T-helper 1 cell treated with Interleukin-12 subunit alpha and Interleukin-12 subunit beta and Interleukin-4 antibody, amounts not matched to agents 30 ng/mL and 1 ng/mL, for 36 hours (primary cell): Measurements from ENCODE around the gene UCP2. TPM values are rescaled to one million over a fixed set of nuclear protein-coding genes. Genes with fewer than 3 reads are reported as not detected.
"Not testable (repeated sequence)": the region's sequence is repeated elsewhere in the genome, so short reads cannot be mapped to it uniquely, and the experiment has no call there.

ENCODE experiments used
- intact Hi-C: fragments of 100-400 bp; cut with micrococcal nuclease; formaldehyde crosslinking; loops from one replicate; pipeline ENCODE4 v1.15.1; 2024
- total RNA-seq: library from RNA; stranded (reverse); gene quantifications from 2 replicates; pipeline ENCODE4 v1.2.3, GENCODE V29; 2022

UCP2 gene
- total RNA-seq, 1 donor from 2014 or later: 494 TPM

DNA sequence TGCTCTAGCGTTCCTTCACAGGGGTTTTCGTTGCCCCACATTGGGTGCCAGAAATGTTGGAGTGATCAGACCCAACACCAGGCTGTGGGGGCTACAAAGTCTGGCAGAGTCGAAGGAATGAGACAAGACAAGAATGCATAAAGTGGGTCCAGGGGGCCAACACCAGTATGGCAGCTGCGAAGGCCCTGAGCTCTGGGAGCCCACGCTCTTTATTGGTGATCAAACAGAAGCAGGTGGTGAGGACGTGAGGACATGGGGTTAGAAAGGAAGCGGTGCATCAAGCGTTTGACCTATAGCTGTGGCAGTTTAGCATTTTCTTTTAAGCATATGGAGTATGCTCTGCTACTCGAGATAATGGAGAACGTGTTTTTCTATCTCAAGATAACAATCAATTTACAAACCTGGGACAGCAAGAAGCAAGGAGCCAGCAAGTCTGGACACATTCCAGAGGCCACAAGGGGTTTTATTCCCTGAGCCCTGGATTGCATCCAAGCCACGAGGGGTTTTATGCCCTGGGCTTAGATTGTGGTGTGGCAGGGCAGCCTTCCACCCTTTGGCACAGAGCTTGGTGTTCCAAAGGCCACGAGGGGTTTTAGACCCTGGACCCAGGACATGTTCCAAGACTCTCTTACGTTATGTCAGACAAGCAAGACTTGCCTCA, 35.7 kb downstream of the UCP2 start:
- intact Hi-C loops: no loop called here

DNA sequence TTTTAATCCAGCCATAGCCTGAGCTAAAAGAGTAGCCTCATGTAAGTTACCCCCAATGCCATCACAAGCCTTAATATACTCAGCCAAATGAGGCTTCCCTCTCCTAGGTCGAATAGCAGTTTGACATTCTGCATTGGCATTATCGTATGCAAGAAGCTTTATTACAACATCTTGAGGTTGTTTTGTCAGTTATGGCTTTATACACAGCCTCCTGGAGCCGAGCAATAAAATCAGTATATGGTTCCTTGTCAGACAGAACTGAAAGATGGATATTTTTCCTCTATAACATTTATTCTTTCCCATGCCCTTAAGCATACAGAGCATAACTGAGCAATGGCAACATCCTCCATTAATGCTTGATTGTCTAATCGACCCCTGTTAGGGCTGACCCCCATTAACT, 37.2 kb downstream of the UCP2 start:
- intact Hi-C loops: no loop called here

DNA sequence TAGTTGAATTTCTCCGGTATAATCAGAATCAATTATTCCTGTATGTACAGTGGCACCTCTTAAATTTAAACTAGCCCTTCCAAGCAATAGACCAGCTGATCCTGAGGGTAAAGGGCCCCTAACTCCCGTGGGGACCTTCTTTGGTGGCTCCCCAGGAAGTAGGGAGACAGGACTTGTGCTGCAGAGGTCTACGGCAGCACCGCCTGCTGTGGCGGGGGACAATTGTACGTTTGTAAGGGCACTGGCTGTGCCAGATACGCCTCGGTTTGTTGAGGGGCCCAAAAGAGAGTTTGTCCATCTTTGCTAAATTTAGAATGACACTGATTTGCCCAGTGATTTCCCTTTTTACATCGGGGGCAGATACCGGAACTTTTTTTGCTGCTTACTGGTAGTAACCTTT, 37.7 kb downstream of the UCP2 start:
- intact Hi-C loops: no loop called here

DNA sequence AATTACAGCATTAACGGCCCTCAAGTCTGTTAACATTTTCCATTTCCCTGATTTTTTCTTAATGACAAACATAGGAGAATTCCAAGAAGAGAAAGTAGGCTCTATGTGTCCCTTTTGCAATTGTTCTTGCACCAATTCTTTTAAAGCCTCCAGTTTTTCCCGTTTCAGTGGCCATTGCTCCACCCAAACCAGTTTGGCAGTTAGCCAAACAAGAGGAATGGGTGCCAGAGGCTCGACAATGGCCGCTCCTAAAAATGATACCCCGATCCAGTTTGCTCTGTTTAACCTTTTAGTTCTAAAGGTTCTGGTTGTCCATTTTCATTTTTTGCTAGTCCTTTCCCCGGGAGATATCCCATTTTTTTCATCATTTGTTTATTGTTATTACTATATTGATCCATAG, 38.6 kb downstream of the UCP2 start:
- intact Hi-C loops: no loop called here

DNA sequence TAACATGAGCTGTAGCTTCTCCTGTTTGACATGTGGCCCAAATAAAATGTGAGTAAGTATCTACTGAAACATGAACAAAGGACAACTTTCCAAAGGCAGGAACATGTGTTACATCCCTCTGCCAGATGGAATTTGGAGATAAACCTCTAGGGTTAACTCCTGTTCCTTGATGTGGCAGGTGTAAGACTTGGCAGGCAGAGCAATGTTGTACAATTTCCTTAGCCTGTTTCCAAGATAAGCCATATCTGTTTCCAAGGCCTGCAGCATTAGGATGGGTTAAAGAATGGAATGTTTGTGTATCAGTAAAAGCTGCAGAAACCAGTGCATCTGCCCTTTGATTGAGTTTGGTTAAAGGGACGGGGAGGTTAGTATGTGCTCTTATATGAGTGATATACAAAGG, 40.6 kb downstream of the UCP2 start:
- intact Hi-C loops: no loop called here

DNA sequence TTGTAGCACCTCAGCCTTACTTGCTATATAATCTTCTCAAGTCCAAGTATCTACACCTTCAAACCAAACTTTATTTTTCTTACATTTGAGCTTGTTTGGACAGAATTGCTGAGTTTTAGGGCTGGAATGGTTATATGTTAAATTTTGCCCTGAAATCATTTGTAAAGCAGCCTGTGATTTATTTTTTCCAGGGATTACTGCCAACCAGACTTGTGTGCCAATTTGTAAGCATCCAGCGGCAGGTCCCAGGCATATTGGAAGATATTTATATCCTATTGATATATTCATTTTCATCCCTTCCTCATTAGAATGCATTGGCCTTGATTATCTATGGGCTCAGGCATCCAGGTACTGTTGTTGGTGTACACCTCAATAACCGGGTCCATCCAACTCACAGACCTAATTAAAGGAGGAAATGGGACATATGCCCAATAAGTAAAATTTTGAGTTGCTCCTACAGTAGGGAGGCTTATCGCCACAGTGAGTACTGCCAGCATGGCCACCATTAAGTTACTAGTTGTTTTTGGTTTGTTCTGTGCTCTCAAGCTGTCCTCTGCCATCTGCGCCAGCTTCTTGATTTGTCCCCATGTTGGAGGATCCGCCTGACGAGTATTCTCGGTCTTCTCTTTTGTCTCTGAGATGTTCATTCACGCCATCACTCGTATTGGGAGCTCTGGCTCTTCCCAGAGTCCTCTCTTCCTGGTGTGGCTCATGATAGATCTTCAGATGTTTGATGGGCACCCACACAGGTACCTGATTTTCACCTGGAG, 41.7 kb downstream of the UCP2 start:
- intact Hi-C loops: no loop called here

DNA sequence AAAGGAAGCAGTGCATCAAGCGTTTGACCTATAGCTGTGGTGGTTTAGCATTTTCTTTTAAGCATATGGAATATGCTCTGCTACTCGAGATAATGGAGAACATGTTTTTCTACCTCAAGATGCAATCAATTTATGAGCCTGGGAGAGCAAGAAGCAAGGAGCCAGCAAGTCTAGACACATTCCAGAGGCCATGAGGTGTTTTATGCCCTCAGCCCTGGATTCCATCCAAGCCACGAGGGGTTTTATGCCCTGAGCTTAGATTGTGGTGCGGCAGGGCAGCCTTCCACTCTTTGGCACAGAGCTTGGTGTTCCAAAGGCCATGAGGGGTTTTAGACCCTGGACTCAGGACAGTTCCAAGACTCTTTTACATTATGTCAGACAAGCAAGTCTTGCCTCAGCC, 43.5 kb downstream of the UCP2 start:
- intact Hi-C loops: no loop called here

DNA sequence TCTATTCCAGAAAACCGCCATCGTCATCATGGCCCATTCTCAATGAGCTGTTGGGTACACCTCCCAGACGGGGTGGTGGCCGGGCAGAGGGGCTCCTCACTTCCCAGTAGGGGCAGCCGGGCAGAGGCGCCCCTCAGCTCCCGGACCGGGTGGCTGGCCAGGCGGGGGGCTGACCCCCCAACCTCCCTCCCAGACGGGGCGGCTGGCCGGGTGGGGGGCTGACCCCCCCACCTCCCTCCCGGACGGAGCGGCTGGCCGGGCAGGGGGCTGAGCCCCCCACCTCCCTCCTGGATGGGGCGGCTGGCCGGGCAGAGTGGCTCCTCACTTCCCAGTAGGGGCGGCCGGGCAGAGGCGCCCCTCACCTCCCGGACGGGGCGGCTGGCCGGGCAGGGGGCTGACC, 46.6 kb downstream of the UCP2 start:
- intact Hi-C loops: not testable (repeated sequence)

DNA sequence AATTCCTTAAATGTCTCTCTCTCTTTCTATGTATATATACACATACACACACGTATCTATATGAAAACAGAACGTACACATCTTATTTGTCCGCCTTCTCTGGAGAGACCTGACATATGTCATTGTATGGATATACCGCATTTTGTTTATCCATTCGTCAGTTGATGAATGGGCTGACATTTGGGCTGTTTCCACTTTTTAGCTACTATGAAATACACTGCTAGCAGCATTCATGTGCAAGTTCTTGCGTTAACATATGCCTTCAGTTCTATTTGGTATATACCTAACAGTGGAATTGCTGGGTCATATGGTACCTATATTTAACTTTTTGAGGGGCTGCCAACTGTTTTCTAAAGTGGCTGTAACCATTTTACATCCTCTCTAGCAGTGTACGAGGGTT, 49.9 kb downstream of the UCP2 start:
- intact Hi-C loops: no loop called here

DNA sequence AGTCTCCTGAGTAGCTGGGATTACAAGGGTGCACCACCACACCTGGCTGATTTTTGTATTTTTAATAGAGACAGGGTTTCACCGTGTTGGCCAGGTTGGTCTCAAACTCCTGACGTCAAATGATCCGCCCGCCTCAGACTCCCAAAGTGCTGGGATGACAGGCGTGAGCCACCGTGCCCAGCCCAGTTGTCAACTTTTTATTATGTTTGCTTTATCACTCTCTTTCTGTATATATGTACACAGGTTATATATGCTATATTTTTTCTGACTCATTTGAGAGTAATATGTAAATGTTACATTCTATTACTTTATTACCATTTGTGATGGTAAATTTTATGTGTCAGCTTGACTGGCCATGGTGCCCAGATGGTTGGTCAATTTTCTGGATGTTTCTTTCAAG, 50.7 kb downstream of the UCP2 start:
- intact Hi-C loops: loop anchor here (1.0 kb wide), 2 partner anchors 307 to 581 kb away; no protein-coding TSS in a partner anchor

DNA sequence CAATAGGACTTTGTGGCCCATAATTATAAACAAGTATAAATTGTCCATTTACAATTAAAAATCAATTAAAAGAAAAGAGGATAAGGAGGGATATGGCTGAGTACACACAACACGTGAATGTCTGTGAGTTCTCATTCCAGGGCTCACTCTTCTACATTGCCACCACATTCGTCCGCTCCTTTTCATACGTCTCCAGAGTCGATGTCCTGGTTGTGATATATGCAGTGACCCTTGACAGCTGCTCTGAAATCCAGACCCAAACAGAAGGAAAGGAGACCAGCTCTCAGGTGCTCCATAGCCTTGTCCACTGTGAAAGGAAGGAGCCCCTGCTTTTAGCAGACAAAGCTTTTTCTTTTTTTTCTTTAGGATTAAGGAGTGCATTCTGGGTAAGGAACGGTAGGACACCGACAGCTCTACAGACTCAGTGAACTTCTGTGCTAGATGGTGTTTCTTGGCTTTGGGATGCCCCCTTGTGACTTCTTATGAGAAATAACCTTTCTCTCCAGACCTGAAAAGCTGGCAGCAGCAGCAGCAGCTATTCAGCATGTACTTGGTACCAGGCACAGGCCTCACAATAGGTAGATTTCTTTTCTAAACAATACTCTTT, 51.5 kb downstream of the UCP2 start:
- intact Hi-C loops: loop anchor here (1.0 kb wide), 2 partner anchors 306 to 580 kb away; no protein-coding TSS in a partner anchor

DNA sequence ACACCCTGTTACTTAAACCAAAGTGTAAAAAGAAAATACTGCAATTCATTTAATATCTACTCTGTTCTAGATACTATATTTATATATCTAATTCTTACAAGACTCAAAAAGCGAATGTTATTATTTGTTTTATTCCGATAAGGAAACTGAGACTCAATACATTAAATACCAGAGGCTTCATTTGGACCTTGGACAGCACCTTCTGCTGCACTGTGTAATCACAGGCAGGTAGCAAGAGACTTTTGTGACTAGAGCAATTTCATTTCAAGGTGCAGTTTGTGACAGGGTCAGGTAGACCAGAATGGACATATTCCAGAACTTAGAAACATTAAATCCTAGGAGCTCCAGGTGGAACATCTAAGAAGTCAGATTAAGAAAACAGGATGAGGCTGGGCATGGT, 53.3 kb downstream of the UCP2 start:
- intact Hi-C loops: no loop called here

Other genes starting within 250 kb of the UCP2 start
- 96.5 and 97.4 TPM in 2 replicates for gene RAB6A, start 221.8 kb downstream of the UCP2 start, total RNA-seq
- 50.4 and 51.8 TPM in 2 replicates for gene MRPL48, start 195.0 kb downstream of the UCP2 start, total RNA-seq
- gene COA4, start 106.0 kb downstream of the UCP2 start, total RNA-seq: 62.2 and 73.1 TPM in 2 replicates
- gene PAAF1, start 105.8 kb downstream of the UCP2 start, total RNA-seq: 19.2 and 19.9 TPM in 2 replicates
- gene DNAJB13, start 31.8 kb downstream of the UCP2 start, total RNA-seq: 0.10 TPM in 1 of 2 replicates, not detected in the other
- 3.4 and 5.0 TPM in 2 replicates for gene UCP3, start 26.2 kb upstream of the UCP2 start, total RNA-seq
- gene C2CD3, start 188.2 kb upstream of the UCP2 start, total RNA-seq: 39.4 and 46.5 TPM in 2 replicates
- 29.6 and 36.1 TPM in 2 replicates for gene PPME1, start 188.4 kb upstream of the UCP2 start, total RNA-seq